ENCODE data around the gene LBX2.

DNA sequence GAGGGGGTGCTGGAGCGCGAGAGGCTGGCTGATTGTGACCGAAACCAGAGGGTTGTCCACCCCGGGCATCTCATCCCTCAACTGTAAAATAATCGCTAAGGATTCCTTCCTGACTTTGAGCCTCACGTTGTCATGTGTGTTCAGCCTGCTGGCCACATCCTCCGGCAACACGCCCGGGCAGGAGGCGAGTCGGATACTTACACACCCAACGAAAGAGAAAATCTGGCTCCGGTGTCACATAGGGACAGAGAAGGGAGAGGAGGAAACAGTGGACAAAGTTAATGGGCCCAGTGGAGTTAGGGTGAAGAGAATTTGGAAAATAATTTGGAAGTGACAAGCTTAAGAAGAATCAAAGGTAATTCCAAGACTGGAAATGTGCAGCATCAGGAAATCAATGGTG, 17.2 kb upstream of the LBX2 start:
- TF ChIP-seq ZNF274 (IDR thresholded peaks at IDR 0.05; ENCODE audit: low read depth, low read length) = no peak
- TF ChIP-seq YY1 (IDR thresholded peaks at IDR 0.05; ENCODE audit: insufficient read depth, insufficient read length) = no peak
- TF ChIP-seq SUZ12 (IDR thresholded peaks at IDR 0.05; ENCODE audit: extremely low read depth, insufficient read depth, insufficient read length) = no peak
